ENCODE measurements around the gene SOWAHB.
A peak's percentile ranks its signal among the peaks of the same experiment; 100 is the strongest.

Gene SOWAHB, protein sequence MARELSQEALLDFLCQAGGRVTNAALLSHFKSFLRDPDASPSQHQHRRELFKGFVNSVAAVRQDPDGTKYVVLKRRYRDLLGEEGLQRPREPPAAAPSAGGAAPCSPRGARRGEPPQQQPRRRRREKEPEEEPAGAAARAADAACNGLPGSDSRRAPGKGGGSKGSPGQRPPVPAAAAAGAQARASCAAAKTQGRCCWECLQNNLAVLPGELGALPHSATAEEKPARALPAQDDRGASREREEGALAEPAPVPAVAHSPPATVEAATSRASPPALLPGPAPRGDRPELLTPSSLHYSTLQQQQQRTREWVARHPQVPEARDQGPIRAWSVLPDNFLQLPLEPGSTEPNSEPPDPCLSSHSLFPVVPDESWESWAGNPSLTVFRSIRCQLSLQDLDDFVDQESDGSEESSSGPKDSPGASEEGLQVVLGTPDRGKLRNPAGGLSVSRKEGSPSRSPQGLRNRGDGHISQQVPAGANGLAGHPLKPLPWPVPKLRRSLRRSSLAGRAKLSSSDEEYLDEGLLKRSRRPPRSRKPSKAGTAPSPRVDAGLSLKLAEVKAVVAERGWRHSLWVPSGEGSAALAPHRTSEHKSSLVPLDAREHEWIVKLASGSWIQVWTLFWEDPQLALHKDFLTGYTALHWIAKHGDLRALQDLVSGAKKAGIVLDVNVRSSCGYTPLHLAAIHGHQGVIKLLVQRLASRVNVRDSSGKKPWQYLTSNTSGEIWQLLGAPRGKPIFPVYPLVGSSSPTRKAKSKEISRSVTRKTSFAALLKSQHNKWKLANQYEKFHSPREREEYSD

DNA sequence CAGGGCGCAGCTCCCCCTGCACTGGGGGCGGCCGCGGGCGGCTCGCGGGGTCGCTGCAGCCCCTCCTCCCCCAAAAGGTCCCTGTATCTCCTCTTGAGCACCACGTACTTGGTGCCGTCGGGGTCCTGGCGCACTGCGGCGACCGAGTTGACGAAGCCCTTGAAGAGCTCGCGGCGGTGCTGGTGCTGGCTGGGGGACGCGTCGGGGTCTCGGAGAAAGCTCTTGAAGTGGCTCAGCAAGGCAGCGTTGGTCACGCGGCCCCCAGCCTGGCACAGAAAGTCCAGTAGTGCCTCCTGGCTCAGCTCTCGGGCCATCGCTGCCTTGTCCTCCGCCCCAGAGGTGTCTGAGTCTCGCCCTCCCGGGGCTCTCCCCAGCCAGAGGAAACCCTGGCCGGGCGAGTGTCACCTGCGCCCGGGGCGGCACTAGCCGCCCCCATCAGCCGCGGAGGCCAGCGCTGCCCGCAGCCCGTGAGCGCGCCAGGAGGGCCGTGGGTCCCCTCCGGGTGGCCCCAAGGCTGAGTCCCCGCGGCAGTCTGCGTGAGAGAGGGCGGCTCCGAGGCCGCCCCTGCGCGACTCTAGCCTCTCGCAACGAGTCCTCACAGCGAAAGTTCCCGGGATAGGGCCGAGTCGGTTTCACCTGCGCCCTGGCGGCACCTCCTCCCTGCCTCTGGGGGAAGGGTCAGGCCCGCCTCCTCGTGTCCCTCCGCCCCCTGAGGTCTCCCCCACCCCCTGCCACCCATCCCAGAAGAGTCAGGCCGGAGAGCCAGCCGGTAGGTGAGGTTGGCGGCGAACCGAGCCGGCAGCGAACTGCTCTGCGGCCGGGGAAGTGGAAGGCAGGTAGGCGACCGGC, at the start of gene SOWAHB:
Gene SOWAHB, minus strand, starts transcription at position 609 of the 849 bp plus-strand sequence. Its CDS starts 295 bp downstream, at position 314.
- DNase-seq = no peak

DNA sequence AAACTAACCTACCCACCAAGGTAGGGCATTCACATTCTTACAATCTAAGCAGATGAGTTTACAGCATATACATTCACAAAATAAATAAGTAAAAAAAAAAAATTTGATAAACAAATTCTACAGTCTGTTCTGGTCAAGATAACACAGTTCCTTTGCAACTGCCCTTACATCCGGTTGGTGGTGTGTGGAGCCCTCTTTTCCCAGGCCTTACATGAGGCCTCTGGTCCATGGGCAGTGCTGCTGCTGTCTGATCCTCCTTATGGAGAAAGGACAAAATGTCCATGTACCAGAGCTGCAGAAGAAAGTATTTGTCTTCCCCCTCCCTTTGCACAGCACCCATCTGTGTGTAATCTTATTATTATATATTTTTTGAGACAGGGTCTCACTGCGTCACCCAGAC, 49.4 kb upstream of the SOWAHB start:
- DNase-seq = no peak

DNA sequence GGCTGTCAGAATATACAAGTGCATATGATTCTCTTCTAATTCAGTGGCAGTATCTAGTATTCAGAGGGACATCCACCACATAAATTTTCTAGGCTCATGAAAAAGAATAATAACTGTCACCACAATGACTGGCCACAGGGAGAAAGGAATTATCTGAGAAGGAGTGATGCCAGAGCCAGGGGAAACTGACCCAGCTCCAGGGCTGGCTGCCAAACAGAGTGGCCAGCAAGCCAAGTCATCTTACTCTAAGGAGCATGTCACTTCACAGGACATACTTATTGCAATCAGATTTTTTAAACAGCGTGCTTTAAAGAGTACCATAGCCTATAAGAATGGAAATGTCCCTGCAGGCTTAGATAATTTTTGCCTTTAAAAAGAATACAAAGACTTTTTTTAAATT, 45.8 kb upstream of the SOWAHB start:
- no peak for DNase-seq

DNA sequence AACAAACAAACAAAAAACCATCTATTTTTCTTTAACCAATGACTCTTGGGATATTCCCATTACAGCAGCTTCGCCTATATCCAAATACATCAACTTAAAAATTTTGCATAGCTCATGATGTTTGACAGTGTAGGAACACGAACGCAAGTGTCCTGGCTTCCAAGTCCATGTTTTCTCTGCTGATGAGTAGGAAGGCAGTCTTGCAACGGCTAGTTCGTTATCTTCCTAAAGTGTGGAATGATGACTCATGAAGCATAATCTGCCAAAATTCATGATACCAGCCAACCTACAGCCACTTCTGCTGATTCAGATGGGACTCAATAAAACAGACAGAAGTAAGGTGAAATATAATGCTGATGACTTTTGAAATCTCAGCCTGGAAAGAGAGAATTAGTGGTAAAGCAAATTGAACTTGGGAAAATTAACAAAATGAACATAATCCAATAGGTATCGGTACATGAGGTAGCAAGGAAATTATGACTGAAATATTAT, 45.2 kb upstream of the SOWAHB start:
- DNase-seq = no peak

DNA sequence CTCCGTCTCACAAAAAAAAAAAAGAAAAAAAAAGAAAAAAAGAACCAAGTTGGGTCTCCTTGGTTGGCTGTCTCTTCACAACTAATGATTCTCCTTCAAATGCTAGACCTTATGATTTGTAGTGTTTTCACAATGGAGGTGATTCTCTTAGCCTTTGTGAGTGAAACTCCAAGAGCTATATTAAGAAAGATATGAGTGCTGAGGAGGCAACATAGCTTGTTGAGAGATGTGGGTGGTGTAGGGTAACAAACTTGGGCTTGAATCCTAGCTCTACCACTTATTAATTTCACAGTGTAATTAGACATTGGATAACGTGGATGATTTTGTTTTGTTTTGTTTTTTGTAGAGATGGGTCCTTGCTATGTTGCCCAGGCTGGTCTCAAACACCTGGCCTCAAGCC, 41.2 kb upstream of the SOWAHB start:
- no peak for DNase-seq

DNA sequence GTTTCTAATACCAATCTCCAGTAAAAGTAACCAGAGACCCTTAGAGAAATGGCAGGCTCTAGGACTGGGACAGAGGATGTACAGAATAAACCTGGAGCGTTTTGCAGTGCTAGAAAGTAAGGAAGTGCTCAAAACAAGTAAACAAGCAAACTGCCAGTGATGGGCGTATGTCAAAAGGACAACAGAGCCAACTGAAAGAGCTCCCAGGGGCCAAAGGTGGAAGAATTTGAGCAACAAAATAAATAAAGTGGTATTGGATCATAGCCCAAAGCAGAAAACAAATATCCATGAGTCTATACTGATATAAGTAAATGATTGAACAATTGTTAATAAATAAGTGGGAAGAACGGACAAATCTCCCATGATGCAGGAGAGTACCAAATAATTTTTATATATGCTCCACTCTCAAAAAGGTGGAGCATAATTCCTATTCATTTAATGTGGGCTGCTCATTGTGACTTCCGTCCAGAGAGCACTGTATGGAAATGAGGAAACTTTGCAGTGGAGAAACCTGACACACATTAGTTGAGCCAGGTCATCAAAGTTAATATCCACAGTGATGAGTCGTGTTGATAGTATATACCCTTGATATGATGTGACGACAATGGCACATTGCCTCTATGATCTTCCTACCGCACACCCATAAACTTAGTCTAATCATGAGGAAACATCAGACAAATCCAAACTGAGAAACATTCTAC, 33.8 kb upstream of the SOWAHB start:
- no peak for DNase-seq

DNA sequence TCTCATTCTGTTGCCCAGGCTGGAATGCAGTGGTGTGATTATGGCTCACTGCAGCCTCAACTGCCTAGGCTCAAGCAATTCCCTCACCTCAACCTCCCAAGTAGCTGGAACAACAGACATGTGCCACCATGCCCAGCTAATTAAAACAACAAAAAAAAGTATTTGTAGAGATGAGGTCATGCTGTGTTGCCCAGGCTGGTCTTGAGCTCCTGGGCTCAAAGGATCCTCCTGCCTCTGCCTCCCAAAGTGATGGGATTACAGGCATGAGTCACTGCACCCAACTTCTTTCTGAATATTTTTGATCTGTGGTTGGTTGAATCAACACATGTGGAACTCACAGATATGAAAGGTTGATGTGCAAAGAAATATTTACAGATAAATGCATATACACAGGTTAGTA, 33.1 kb upstream of the SOWAHB start:
- DNase-seq = no peak

DNA sequence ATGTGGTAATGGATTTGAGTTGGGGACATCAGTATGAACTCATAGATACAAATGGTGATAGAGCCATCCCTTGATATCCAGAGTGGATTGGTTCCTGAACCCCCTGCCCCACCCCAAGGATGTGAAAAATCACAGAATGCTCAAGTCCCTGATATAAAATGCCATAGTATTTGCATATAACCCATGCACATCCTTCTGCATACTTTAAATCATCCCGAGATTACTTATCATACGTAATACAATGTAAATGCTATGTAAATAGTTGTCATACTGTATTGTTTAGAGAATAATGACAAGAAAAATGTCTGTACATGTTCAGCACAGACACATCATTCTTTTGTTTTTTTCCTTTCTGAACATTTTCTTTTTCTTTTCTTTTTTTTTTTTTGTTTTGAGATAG, 32.7 kb upstream of the SOWAHB start:
- DNase-seq = no peak

DNA sequence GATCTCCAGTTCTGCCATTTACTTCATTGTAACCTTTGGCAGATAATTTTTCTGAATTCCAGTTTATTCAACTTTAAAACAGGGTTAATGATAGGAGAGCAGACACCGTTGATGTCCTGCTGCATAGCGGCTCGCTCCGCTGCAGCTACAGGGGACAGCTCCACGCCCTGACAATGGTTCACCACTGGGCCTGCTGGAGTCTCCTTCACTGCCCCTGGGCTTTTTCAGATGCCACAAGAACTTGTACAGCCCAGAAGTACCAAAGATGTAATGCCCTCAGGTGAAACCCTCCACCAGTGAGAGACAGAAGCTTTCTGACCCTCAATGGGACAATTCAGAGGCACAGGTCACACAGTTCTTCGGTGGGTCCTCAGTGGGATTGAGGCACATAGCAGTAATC, 28.9 kb upstream of the SOWAHB start:
- no peak for DNase-seq

DNA sequence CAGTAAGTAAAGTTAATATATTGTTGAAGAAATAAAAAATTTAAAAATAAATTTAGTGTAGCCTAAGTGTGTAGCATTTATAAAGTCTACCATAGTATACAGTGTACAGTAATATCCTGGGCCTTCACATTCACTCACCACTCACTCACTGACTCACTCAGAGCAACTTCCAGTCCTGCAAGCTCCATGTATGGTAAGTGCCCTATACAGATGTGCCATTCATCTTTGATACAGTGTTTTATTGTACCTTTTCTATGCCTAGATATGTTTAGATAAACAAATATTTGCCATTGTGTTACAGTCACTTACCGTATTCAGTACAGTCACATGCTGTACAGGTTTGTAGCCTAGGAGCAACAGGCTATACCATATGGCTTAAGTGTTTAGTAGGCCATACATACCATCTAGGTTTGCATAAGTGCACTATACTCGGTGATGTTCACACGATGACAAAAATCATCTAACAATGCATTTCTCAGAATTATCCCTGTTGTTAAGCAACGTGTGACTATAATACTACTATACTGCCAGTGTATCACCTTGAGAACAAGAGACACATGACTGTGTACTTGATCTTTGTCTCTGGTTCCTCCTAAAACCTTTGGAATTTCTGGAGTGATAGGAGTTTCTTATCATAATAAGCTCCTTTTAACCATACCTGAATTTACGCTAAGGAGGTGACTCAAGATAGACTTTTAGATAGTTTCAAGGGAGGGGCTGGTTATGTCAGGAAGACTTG, 25.8 kb upstream of the SOWAHB start:
- no peak for DNase-seq

DNA sequence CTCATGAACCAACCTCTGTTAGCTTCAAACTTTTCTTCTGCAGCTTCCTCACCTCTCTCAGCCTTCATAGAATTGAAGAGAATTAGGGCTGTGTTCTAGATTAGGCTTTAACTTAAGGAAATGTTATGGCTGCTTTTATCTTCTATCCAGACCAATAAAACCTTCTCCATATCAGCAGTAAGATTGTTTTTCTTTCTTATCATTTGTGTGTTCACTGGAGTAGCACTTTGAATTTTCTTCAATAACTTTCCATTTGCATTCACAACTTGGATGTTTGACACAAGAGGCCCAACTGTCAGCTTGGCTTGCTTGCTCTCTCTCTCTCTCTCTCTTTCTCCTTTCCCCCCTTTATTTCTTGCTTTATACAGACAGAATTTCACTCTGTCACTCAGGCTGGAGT, 22.8 kb upstream of the SOWAHB start:
- no peak for DNase-seq

DNA sequence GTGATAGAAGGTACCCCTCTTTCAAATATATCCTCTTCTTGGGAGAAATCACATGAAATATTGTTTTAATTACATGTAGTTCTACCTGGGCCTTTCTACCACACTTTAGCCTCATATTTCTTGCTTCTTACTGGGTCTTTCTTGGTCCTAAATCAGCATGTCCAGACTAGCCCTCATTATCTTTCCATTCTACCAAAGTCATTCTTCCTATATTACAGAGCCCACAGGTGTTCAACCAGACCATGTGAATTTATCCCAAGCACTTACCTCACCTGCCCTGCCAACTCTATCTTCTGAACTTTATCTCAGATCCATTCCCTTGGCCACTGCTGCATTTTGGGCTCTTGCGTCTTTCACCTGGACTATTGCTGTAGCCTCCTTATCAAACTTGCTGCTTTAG, 11.8 kb upstream of the SOWAHB start:
- DNase-seq = no peak

DNA sequence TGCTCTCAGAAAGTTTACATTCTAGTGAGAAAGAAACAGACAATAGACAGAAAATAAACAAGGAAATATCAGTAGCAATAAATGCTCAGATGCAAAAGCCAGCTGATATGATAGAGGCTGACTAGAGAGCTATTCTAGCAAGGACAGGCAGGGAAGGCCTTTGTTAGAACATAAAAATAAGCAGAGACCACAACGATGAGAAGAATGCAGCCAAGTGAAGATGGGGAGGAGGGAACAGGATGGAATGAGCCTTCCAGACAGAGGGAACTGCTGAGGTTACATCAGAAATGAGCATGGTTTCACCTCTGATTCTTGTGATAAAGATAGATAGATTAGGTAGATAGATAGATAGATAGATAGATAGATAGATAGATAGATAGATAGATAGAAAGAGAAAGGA, 7.6 kb upstream of the SOWAHB start:
- DNase-seq = no peak

DNA sequence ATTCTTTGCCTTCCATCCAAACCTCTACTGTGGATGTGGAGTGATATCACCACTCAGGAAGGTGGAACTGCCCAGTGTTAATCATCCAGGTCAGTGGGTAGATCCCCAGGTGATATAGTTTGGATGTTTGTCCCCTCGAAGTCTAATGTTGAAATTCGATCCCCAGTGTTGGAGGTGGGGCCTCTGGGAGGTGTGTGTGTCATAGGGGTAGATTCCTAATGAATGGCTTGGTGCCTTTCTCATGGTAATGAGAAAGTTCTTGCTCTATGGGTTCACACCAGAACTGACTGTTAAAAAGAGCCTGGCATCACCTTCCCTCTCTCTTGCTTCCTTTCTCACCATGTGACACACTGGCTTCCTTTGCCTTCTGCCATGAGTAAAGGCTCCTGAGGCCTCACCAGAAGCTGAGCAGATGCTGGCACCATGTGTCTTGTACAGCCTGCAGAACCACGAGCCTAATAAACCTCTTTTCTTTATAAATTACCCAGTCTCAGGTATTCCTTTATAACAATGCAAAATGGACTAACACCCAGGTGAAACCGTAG, 6.8 kb upstream of the SOWAHB start:
- DNase-seq = no peak

DNA sequence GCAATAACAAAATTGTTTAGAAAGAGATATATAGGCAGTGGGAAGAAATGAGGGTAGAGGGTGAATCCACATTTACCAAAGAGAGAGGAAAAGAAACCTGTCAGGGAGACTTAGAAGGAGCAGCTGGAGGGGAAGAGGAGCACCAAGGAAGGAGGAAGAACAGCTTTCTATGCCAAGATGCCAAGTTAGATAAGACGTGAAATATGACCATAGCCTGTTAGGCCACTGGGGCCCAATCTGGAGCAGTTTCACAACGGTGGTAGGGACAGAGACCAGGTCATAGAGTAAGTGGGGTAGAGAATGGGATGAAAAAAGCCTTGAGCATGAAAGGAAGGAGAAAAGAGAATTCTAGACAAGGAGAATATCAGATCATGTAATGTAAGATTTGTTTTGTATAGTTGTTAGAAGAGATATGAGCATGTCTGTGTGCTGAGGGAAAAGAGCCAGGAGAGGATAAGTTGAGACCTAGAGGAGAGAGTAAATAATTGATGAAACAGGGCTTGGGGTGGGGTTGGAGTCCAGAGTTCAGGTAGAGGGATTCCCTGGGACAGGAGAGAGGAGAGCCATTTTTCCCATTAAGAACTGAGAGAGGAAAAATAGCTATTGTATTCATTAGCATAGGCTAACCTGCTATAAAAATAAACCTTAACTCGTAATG, 4.4 kb upstream of the SOWAHB start:
- DNase-seq = no peak

DNA sequence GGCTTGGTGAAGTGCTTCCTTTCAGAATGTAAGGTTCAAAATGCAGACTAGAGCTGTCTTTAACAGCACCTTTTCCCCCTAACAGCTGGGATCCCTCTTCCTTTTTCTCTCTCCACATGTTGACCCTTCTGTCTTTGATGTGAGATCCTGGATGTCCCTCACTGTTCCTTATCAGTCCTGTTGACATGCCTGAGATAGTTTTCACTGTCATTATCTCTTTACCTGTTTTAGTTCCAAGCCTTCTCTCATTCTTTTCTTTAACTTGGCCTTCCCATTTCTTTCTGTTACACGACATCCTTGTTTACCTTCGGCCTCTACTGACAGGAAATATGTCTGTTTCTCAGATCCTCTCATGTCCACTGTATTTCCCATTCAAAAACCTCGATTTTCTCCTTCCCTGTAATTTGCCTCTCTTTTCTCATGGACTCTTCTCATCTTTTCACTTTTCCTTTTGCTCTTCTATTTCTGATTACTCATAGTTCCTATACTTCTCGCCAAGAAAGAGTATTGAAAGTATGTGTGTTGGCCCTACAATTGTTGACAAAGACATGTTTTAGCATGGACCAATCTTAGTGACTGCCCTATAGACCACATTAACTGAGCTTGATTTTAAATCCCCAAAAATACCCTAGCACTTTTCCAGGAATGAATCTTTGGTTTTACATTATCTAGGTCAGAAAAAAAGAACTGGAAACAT, 1.2 kb upstream of the SOWAHB start:
- no peak for DNase-seq

DNA sequence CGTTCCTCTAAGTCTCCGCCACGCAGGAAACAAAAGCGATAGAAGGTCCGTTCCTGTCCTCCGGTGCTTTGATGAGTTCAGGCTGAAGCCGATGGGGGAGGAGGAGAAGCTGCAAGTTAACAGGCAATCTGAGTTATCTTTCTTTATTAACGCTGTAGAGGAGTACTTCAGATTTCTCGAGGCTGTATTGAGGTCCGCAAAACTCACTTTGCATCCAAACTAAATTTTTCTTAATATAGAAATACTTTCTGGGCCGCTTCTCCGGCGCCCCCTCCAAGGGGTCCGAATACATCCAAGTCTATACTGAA, 395 bp upstream of the SOWAHB start:
- DNase-seq = no peak

DNA sequence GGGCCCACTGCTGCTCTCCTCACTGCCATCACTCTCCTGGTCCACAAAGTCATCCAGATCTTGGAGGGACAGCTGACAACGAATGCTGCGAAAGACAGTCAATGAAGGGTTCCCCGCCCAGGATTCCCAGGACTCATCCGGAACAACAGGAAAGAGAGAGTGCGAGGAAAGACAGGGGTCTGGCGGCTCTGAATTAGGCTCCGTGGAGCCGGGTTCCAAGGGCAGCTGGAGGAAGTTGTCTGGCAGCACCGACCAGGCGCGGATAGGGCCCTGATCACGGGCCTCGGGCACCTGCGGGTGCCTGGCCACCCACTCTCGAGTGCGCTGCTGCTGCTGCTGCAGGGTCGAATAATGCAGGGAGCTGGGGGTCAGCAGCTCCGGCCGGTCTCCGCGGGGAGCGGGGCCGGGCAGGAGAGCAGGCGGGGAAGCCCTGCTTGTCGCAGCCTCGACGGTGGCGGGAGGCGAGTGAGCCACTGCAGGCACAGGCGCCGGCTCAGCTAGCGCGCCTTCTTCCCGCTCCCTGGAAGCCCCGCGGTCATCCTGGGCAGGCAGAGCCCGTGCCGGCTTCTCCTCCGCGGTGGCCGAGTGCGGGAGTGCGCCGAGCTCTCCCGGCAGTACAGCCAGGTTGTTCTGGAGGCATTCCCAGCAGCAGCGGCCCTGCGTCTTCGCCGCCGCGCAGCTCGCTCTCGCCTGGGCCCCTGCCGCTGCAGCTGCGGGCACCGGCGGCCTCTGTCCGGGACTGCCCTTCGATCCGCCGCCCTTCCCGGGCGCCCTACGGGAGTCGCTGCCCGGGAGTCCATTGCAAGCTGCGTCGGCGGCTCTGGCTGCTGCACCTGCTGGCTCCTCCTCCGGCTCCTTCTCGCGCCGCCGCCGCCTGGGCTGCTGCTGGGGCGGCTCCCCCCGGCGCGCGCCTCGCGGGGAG, 1.1 kb downstream of the SOWAHB start:
- DNase-seq = peak; percentile 4

DNA sequence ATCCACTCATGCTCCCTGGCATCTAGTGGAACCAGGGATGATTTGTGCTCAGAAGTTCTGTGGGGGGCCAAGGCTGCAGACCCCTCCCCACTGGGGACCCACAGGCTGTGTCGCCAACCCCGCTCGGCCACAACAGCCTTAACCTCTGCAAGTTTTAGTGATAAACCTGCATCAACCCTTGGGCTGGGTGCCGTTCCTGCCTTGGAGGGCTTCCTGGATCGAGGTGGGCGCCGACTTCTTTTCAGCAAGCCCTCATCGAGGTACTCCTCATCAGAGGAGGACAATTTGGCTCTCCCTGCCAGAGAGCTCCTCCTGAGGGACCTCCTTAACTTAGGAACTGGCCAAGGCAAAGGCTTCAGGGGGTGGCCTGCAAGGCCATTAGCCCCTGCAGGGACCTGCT, 1.9 kb downstream of the SOWAHB start:
- DNase-seq = no peak

Measured in NCI-H2171 (cell line).